HepG2 (cell line): Measurements from ENCODE around the gene TTN. TPM values are rescaled to one million over a fixed set of nuclear protein-coding genes. Genes with fewer than 3 reads are reported as not detected.
A peak's percentile ranks its signal among the peaks of the same experiment; 100 is the strongest.

Source experiments
- ATAC-seq: fragments of 200-7000 bp; cut with Tn5 transposase; 3 replicates; pipeline ENCODE4 v1.9.1; 2020; ENCODE audit warnings: mild to moderate bottlenecking, moderate library complexity
- BruUV-seq: library from RNA; stranded (reverse); fragments of 400-500 nt; replicated peaks from 2 replicates; lab custom pipeline; 2021; lab: Mats Ljungman, UMichigan
- CTCF ChIA-PET: fragments of 300-600 bp; formaldehyde crosslinking; extraction: SDS; loops from one replicate; lab custom pipeline; 2021; ENCODE audit warnings: low total read pairs, inconsistent platforms, low intra/inter-chr PET ratio; lab: Yijun Ruan, JAX
- POLR2A ChIA-PET: fragments of 350-600 bp; sonication (Branson Sonifier 250); formaldehyde crosslinking; loops from one replicate; lab custom pipeline; 2020; ENCODE audit warnings: antibody characterized with exemption, inconsistent platforms; lab: Yijun Ruan, JAX
- DNase-seq: peaks from one replicate; pipeline ENCODE4 v3.0.0-alpha.2; 2015; ENCODE audit warnings: low spot score
- FAIRE-seq: peaks from 3 replicates; lab custom pipeline; 2011; peaks lifted over from hg19 to GRCh38; lab: Jason Lieb, UNC
- H2AFZ ChIP-seq: one replicate; pipeline ENCODE4 v1.6.1; 2011; ENCODE audit warnings: low read length, inconsistent platforms
- H3K27ac ChIP-seq: fragments of 300-600 bp; 3 replicates; pipeline ENCODE4 v1.8.0; 2011; ENCODE audit warnings: mixed run types, mild to moderate bottlenecking, mixed read lengths, low read length, inconsistent platforms; ENCODE audit not compliant: insufficient read depth; ENCODE audit errors: extremely low read length
- H3K27me3 ChIP-seq, 2 experiments: fragments of 200-600 bp in 1 of 2; 2 replicates in 1 of 2; 3 replicates in 1 of 2; pipeline versions ENCODE4 v1.6.0 to v1.8.0; 2011; ENCODE audit warnings: low read length in 2 of 2, mild to moderate bottlenecking in 2 of 2, moderate library complexity in 2 of 2, inconsistent platforms in 1 of 2; ENCODE audit not compliant: insufficient read depth in 2 of 2, control insufficient read depth in 1 of 2
- H3K36me3 ChIP-seq, 2 experiments: fragments of 200-600 bp in 1 of 2; replicated peaks in 1 of 2; 2 replicates in 1 of 2; 3 replicates in 1 of 2; pipeline versions ENCODE4 v1.5.1 to v1.8.0; 2011; ENCODE audit warnings: low read length in 2 of 2, inconsistent platforms in 1 of 2; ENCODE audit not compliant: insufficient read depth in 2 of 2, control insufficient read depth in 1 of 2
- H3K4me1 ChIP-seq: 2 replicates; pipeline ENCODE4 v1.5.1; 2012; ENCODE audit warnings: low read length, inconsistent platforms; ENCODE audit not compliant: insufficient read depth
- H3K4me2 ChIP-seq: 2 replicates; pipeline ENCODE4 v1.6.0; 2011; ENCODE audit warnings: low read depth, low read length, inconsistent platforms
- H3K4me3 ChIP-seq, 3 experiments: fragments of 200-600 bp in 1 of 3; sonication (generic), shearing (Covaris generic) in 1 of 3; replicated peaks in 1 of 3; 2 replicates each; pipeline ENCODE4 v1.5.1; 2011 to 2016; ENCODE audit warnings: low read length in 3 of 3, inconsistent platforms in 2 of 3, low read depth in 2 of 3, mild to moderate bottlenecking in 2 of 3, control low read depth in 1 of 3, mixed read lengths in 1 of 3; ENCODE audit not compliant: insufficient read depth in 1 of 3
- H3K79me2 ChIP-seq: one replicate; pipeline ENCODE4 v1.6.1; 2011; ENCODE audit warnings: low read length, inconsistent platforms; ENCODE audit not compliant: insufficient read depth
- H3K9ac ChIP-seq: 2 replicates; pipeline ENCODE4 v1.6.0; 2011; ENCODE audit warnings: mild to moderate bottlenecking, low read depth, low read length, inconsistent platforms; ENCODE audit not compliant: insufficient read depth
- H3K9me3 ChIP-seq: 2 replicates; pipeline ENCODE4 v1.5.1; 2012; ENCODE audit warnings: mild to moderate bottlenecking, low read length
- H4K20me1 ChIP-seq: 2 replicates; pipeline ENCODE4 v1.6.0; 2011; ENCODE audit warnings: inconsistent platforms, mild to moderate bottlenecking, low read length, moderate library complexity; ENCODE audit not compliant: insufficient read depth
- AGO1 ChIP-seq: fragments of 200-400 bp; formaldehyde crosslinking; IDR thresholded peaks from 2 replicates; pipeline ENCODE4 v1.6.1; 2017; ENCODE audit warnings: mild to moderate bottlenecking, low read depth, low read length, moderate library complexity; ENCODE audit not compliant: poor library complexity, severe bottlenecking
- GTF3A ChIP-seq: sonication (generic); formaldehyde crosslinking; conservative IDR thresholded peaks from 2 replicates; pipeline ENCODE4 v1.4.0; 2020; ENCODE audit warnings: mild to moderate bottlenecking, missing genetic modification reagents
- HNF4A ChIP-seq: sonication (generic); formaldehyde crosslinking; IDR thresholded peaks from 2 replicates; pipeline ENCODE4 v1.4.0; 2020; ENCODE audit warnings: missing genetic modification reagents
- HOXA5 ChIP-seq: sonication (generic); formaldehyde crosslinking; IDR thresholded peaks from 2 replicates; pipeline ENCODE4 v1.4.0; 2020; ENCODE audit warnings: missing genetic modification reagents
- JDP2 ChIP-seq: sonication (generic); formaldehyde crosslinking; IDR thresholded peaks from 2 replicates; pipeline ENCODE4 v1.8.1; 2022; ENCODE audit warnings: missing genetic modification reagents, borderline replicate concordance
- REXO4 ChIP-seq: sonication (generic); formaldehyde crosslinking; IDR thresholded peaks from 2 replicates; pipeline ENCODE4 v1.8.0; 2022; ENCODE audit warnings: missing genetic modification reagents, mild to moderate bottlenecking, borderline replicate concordance
- SALL2 ChIP-seq: sonication (generic); formaldehyde crosslinking; IDR thresholded peaks from 2 replicates; pipeline ENCODE4 v1.8.1; 2023; ENCODE audit warnings: mild to moderate bottlenecking, missing genetic modification reagents, inconsistent platforms
- TCF7 ChIP-seq: sonication (generic); IDR thresholded peaks from 2 replicates; pipeline ENCODE4 v1.6.1; 2016; ENCODE audit warnings: antibody characterized with exemption, low read depth
- ZMYM3 ChIP-seq: sonication (generic); formaldehyde crosslinking; IDR thresholded peaks from 2 replicates; pipeline ENCODE4 v1.5.1; 2020; ENCODE audit warnings: mild to moderate bottlenecking, missing genetic modification reagents
- ZNF138 ChIP-seq: sonication (generic); formaldehyde crosslinking; IDR thresholded peaks from 2 replicates; pipeline ENCODE4 v1.5.0; 2020; ENCODE audit warnings: mild to moderate bottlenecking, low read depth, missing genetic modification reagents
- ZNF547 ChIP-seq: sonication (generic); formaldehyde crosslinking; IDR thresholded peaks from 2 replicates; pipeline ENCODE4 v1.5.1; 2020; ENCODE audit warnings: mild to moderate bottlenecking, missing genetic modification reagents
- ZNF616 ChIP-seq: sonication (generic); formaldehyde crosslinking; IDR thresholded peaks from 2 replicates; pipeline ENCODE4 v1.5.0; 2020; ENCODE audit warnings: low read depth, mild to moderate bottlenecking, missing genetic modification reagents
- WGBS: methylation state at CpG from one replicate; pipeline ENCODE4 v1.1.6; 2017; ENCODE audit warnings: low lambda C conversion rate; 5-methylcytosine and 5-hydroxymethylcytosine counted together
- in situ Hi-C: cut with HindIII; loops from 2 replicates; pipeline ENCODE4 v1.10.0; 2017; ENCODE audit warnings: low pct_unique_long_range_greater_than_20kb; ENCODE audit not compliant: extremely low pct_ligation_motif_present
- intact Hi-C: fragments of 100-400 bp; cut with micrococcal nuclease; formaldehyde crosslinking; loops from one replicate; pipeline ENCODE4 v1.10.0; 2022; ENCODE audit not compliant: unreplicated experiment
- polyA plus RNA-seq, 8 experiments: library from polyadenylated mRNA; depleted of rRNA in 3 of 8; stranded (reverse) in 7 of 8; unstranded in 1 of 8; fragments of >200 nt; fragmentation: Illumina TruSeq in 4 of 8; extraction: Trizol in 4 of 8; gene quantifications; 2 replicates each; pipeline versions ENCODE4 v1.2.1 to v1.2.3, GENCODE V29; 2011 to 2016; ENCODE audit warnings: low read depth in 4 of 8, missing spikeins in 1 of 8, mixed read lengths in 1 of 8; ENCODE audit not compliant: insufficient read depth in 1 of 8
- total RNA-seq, 5 experiments: library from RNA; depleted of rRNA; stranded (reverse); fragments of >200 nt; fragmentation: Illumina TruSeq; extraction: Trizol; gene quantifications; 2 replicates each; pipeline ENCODE4 v1.2.3, GENCODE V29; 2016; ENCODE audit warnings: low read depth in 1 of 5
- TF ChIP-seq, protein P1 (sequence below): sonication (generic); formaldehyde crosslinking; IDR thresholded peaks from 2 replicates; pipeline ENCODE4 v1.4.0; 2020; ENCODE audit warnings: missing genetic modification reagents
- TF ChIP-seq, protein P2 (sequence below): sonication (generic); formaldehyde crosslinking; IDR thresholded peaks from 2 replicates; pipeline ENCODE4 v1.4.0; 2020; ENCODE audit warnings: mild to moderate bottlenecking, missing genetic modification reagents

The TTN gene
- total and polyA plus RNA-seq, 2 of the 13 experiments (the other 11 are each of a cell fraction or from before 2014, with no cell fraction given) = under 0.01 TPM

DNA sequence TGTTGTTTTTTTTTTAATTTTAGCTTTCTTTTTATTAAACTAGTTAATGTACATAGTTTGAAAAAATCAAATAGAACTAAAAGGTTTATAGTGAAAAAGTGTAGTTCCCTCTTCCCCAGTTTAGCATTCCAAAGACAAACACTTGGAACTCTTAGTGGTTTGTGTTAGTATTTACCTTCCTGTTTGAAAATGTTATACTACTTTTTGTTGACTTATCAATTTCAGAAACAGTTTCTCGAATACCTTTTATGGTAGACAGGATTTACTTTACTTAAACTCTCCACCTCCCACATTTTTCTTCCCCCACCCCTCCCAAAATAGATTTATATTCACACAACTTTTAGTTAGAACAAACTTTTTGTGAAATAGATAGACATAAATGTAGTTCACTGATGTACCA, 300.3 kb downstream of the TTN start (continued):
- no peak for TF ChIP-seq AGO1
- no peak for TF ChIP-seq GTF3A (CRISPR knock-in tag)

DNA sequence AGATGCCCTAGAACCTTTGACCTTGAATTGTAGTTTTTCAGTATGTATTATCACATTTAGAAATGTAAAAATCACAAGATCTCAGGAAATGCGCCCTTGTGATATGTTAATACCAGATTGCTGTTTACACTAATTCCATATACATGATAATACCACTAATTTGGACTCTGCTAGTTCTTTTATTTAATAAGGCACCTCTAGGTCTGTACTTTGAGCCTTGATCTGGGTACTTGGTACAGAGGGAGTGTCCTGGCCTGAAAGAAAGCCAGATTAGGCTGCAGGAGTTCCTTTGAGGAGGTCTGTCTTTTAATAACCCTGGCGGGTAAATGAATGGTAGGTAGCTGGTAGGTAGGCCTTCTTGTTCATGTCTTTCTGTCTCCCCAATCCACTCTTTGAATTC, 300.7 kb downstream of the TTN start:
- ATAC-seq (no peak), DNase-seq (no peak), FAIRE-seq (no peak)
- TF ChIP-seq HNF4A (0 out of 2 replicates have a peak, but pooled peaks have one; percentile 11), ZNF547 (CRISPR knock-in tag) (no peak)
- H3K4me2 ChIP-seq = no peak overlapping the region
- ChIA-PET POLR2A (interaction anchor here (1.4 kb wide), 1 partner anchor 56 kb away, joined by 5 read pairs; the partner anchor contains the start of genes PJVK and PRKRA), CTCF (no interaction called here)
- WGBS = 96% methylated on average over 2 of the region's 2 CpGs
- H3K36me3 ChIP-seq = peaks cover 6 to 44% of the 10 kb centered on the region in 2 experiments
- H3K9ac ChIP-seq = no peak overlapping the region
- H3K27ac ChIP-seq = no peak overlapping the region
- no TSS peak for BruUV-seq
- H3K4me1 ChIP-seq = peaks cover 9% of the 10 kb centered on the region
- intact Hi-C loops (no loop called here), in situ Hi-C loops (no loop called here)
- no peak overlapping the region for H3K4me3 ChIP-seq
- H4K20me1 ChIP-seq = no peaks in the 10 kb centered on the region
- H2AFZ ChIP-seq = no peak overlapping the region
- H3K27me3 ChIP-seq = no peaks in the 10 kb centered on the region
- no peaks in the 10 kb centered on the region for H3K79me2 ChIP-seq
- no peaks in the 10 kb centered on the region for H3K9me3 ChIP-seq

DNA sequence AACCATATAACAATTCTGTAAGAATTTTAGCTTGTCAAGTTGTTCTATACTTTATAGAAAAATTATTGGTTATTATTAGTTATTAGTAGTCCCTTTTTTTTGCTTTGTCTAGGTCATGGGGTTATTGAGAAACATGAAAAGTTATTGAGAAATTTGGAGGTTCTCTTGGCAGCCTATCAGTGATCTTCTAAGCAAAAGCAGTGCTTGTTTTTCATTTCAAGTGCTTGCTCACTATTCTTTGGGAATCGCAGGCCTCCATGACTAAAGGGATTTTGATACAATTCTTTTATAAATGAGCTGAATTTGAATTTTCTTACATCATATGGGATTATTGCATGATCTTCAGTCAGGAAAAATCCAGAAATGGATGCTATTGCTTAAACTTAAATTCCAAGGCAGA, 301.1 kb downstream of the TTN start:
- Histone ChIP-seq H3K4me2 (no peak overlapping the region), H3K9me3 (no peaks in the 10 kb centered on the region), H3K27ac (no peak overlapping the region), H3K4me1 (peaks cover 9% of the 10 kb centered on the region), H2AFZ (no peak overlapping the region), H3K79me2 (no peaks in the 10 kb centered on the region), H4K20me1 (no peaks in the 10 kb centered on the region), H3K36me3 (peaks cover 5 to 48% of the 10 kb centered on the region in 2 experiments), H3K9ac (no peak overlapping the region), H3K4me3 (no peak overlapping the region), H3K27me3 (no peaks in the 10 kb centered on the region)
- 97% methylated on average over 1 of the region's 1 CpG for WGBS
- in situ Hi-C loops = no loop called here
- intact Hi-C loops = no loop called here
- ChIA-PET POLR2A (interaction anchor here (1.4 kb wide), 1 partner anchor 55 kb away, joined by 5 read pairs; the partner anchor contains the start of genes PJVK and PRKRA), CTCF (no interaction called here)
- DNase-seq (no peak), FAIRE-seq (no peak), ATAC-seq (no peak)
- no TSS peak for BruUV-seq
- no peak for TF ChIP-seq ZNF138 (CRISPR knock-in tag)
- TF ChIP-seq, protein P1, sequence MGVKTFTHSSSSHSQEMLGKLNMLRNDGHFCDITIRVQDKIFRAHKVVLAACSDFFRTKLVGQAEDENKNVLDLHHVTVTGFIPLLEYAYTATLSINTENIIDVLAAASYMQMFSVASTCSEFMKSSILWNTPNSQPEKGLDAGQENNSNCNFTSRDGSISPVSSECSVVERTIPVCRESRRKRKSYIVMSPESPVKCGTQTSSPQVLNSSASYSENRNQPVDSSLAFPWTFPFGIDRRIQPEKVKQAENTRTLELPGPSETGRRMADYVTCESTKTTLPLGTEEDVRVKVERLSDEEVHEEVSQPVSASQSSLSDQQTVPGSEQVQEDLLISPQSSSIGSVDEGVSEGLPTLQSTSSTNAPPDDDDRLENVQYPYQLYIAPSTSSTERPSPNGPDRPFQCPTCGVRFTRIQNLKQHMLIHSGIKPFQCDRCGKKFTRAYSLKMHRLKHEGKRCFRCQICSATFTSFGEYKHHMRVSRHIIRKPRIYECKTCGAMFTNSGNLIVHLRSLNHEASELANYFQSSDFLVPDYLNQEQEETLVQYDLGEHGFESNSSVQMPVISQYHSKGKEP (CRISPR knock-in tag) = no peak
- TF ChIP-seq JDP2 (CRISPR knock-in tag) = no peak
- no peak for TF ChIP-seq TCF7
- no peak for TF ChIP-seq HOXA5 (CRISPR knock-in tag)
- no peak for TF ChIP-seq REXO4
- no peak for TF ChIP-seq ZMYM3
- TF ChIP-seq SALL2 (CRISPR knock-in tag) = no peak
- TF ChIP-seq, protein P2, sequence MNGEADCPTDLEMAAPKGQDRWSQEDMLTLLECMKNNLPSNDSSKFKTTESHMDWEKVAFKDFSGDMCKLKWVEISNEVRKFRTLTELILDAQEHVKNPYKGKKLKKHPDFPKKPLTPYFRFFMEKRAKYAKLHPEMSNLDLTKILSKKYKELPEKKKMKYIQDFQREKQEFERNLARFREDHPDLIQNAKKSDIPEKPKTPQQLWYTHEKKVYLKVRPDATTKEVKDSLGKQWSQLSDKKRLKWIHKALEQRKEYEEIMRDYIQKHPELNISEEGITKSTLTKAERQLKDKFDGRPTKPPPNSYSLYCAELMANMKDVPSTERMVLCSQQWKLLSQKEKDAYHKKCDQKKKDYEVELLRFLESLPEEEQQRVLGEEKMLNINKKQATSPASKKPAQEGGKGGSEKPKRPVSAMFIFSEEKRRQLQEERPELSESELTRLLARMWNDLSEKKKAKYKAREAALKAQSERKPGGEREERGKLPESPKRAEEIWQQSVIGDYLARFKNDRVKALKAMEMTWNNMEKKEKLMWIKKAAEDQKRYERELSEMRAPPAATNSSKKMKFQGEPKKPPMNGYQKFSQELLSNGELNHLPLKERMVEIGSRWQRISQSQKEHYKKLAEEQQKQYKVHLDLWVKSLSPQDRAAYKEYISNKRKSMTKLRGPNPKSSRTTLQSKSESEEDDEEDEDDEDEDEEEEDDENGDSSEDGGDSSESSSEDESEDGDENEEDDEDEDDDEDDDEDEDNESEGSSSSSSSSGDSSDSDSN (CRISPR knock-in tag) = no peak
- no peak for TF ChIP-seq ZNF616
